GM12875 (cell line): ENCODE data around the gene SGCD.

ENCODE experiments used
- H3K4me3 ChIP-seq: one replicate; pipeline ENCODE4 v1.5.1; 2011; ENCODE audit warnings: low read depth, low read length, control low read depth
- TF ChIP-seq, protein P1 (sequence below): IDR thresholded peaks from 2 replicates; pipeline ENCODE4 v1.5.1; 2011; ENCODE audit warnings: low read depth, mild to moderate bottlenecking, control low read depth, inconsistent platforms, low read length, moderate library complexity, borderline replicate concordance; ENCODE audit not compliant: insufficient read depth

The SGCD gene

DNA sequence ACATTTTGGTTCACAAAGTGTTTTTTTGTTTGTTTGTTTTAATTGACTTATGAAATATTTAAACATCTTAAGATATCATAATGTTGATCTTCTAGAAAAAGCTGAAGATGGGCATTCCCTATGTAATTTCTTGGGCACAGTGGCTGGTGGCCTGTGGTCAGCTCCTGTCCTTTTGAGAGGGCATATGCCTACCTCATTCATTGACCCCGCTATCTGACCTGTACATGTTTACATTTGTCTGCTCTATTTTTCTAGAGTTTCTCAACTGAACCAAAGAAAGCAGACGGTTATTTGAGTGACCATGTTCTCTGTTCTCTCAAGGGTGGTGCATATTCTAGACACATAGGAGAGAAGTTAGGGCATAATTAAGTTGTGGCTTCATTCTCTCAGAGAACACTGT, 5.3 kb downstream of the SGCD start:
- TF ChIP-seq, protein P1, sequence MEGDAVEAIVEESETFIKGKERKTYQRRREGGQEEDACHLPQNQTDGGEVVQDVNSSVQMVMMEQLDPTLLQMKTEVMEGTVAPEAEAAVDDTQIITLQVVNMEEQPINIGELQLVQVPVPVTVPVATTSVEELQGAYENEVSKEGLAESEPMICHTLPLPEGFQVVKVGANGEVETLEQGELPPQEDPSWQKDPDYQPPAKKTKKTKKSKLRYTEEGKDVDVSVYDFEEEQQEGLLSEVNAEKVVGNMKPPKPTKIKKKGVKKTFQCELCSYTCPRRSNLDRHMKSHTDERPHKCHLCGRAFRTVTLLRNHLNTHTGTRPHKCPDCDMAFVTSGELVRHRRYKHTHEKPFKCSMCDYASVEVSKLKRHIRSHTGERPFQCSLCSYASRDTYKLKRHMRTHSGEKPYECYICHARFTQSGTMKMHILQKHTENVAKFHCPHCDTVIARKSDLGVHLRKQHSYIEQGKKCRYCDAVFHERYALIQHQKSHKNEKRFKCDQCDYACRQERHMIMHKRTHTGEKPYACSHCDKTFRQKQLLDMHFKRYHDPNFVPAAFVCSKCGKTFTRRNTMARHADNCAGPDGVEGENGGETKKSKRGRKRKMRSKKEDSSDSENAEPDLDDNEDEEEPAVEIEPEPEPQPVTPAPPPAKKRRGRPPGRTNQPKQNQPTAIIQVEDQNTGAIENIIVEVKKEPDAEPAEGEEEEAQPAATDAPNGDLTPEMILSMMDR = no peak
- H3K4me3 ChIP-seq = no peak overlapping the region

DNA sequence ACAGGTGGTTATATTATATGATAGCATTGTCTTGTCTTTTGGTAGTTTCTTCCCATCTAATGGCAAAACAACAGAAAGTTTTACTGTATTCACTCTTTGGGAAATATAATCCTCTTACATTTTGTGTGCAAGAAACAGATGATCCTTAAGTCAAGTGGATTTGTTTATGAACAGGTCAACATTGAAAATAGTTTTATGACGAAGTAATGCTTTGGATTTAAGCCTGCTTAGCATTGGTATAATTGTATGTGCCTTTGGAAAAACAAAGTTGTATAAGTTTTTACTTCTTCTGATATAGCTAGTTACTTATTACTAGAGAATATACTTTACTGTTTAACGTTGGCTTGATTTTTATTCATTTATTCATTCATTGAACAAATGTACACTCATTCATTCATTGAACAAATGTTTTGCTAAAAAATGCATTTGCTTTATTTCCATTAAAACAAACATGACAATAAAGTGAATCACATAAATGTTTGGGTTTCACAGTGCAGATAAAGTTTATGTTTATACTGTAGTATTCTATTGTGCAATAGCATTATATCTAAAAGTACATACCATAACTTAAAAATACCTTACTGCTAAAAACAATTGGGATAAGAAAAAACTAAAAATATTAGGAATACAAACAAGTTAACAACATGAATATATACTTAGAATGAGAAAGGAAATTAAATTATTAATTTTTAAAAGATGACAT, 12.3 kb downstream of the SGCD start:
- TF ChIP-seq, protein P1 = no peak
- no peak overlapping the region for H3K4me3 ChIP-seq

- TF ChIP-seq, protein P1 = no peak
- no peak overlapping the region for H3K4me3 ChIP-seq
Observed at GRCh38 chr5:156340893-156341292, 13.9 kb downstream of the SGCD start.

- H3K4me3 ChIP-seq = no peak overlapping the region
- TF ChIP-seq, protein P1 = no peak
Observed at GRCh38 chr5:156350256-156350655, 23.3 kb downstream of the SGCD start.

- TF ChIP-seq, protein P1 = no peak
- H3K4me3 ChIP-seq = no peak overlapping the region
Observed at GRCh38 chr5:156351423-156351822, 24.5 kb downstream of the SGCD start.

DNA sequence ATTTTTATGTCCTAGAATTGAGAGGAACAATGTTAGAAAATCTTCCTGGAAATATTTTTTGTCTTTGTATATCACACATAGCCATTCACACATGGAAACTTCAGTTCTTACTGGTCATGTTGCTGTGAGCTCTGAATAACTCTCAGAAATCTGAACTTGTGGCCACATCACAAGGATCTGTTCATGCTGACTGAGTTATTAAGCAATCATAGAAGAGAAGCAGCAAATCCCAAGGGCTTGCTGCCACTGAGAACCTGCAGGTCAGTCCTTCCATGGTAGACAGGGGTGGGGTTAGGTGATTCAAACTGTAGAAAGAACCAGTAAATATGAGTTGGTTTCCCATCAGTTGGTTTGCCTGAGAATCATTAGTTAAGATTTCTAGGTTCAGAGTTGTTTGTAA, 27.6 kb downstream of the SGCD start:
- TF ChIP-seq, protein P1 = no peak
- H3K4me3 ChIP-seq = no peak overlapping the region

DNA sequence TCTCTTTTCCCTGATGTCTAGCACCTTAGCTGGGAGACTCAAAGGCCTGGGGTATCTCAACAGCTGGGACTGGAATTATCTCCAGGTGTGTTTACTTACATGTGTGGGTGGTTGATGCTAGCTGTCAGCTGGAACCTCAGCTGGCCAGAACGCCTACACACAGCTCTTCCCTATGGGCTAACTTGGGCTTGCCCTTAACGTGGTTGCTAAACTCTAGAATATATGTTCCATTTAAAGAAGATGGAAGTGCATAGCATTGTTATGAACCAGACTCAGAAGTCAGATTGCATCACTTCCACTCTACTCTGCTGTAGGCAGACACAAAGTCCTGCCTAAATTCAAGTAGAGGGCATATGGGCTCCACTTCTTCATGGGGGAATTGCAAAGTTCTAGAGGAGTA, 29.3 kb downstream of the SGCD start:
- no peak overlapping the region for H3K4me3 ChIP-seq
- TF ChIP-seq, protein P1 = no peak
